DND-41 (cell line): Measurements from ENCODE around the gene AGTR1.

Experiments used
- ATAC-seq: fragments of 200-7000 bp; cut with Tn5 transposase; 3 replicates; pipeline ENCODE4 v1.9.1; 2021; ENCODE audit warnings: low read depth; ENCODE audit not compliant: insufficient read depth
- DNase-seq: peaks from one replicate; pipeline ENCODE4 v3.0.0-alpha.2; 2020
- H2AFZ ChIP-seq: 2 replicates; pipeline ENCODE4 v1.6.0; 2012; ENCODE audit warnings: low read depth, low read length
- H3K27ac ChIP-seq: 2 replicates; pipeline ENCODE4 v1.5.1; 2012; ENCODE audit warnings: low read length, inconsistent platforms
- H3K27me3 ChIP-seq: fragments of 200-600 bp; sonication (generic); 2 replicates; pipeline ENCODE4 v1.6.0; 2012; ENCODE audit warnings: low read length, mild to moderate bottlenecking, inconsistent platforms; ENCODE audit not compliant: insufficient read depth, poor library complexity
- H3K36me3 ChIP-seq: 2 replicates; pipeline ENCODE4 v1.5.1; 2012; ENCODE audit warnings: low read length, inconsistent platforms; ENCODE audit not compliant: insufficient read depth
- H3K4me1 ChIP-seq: 2 replicates; pipeline ENCODE4 v1.5.1; 2012; ENCODE audit warnings: mild to moderate bottlenecking, low read length; ENCODE audit not compliant: insufficient read depth
- H3K4me2 ChIP-seq: 2 replicates; pipeline ENCODE4 v1.6.0; 2012; ENCODE audit warnings: mild to moderate bottlenecking, moderate library complexity, low read length, inconsistent platforms; ENCODE audit not compliant: insufficient read depth
- H3K4me3 ChIP-seq, 2 experiments: fragments of 200-600 bp in 1 of 2; shearing (Covaris generic) in 1 of 2; 2 replicates each; pipeline ENCODE4 v1.5.1; 2012 to 2016; ENCODE audit warnings: inconsistent platforms in 2 of 2, low read length in 2 of 2, mild to moderate bottlenecking in 2 of 2, low read depth in 1 of 2, moderate library complexity in 1 of 2
- H3K79me2 ChIP-seq: 2 replicates; pipeline ENCODE4 v1.6.0; 2012; ENCODE audit warnings: low read length, inconsistent platforms; ENCODE audit not compliant: insufficient read depth
- H3K9ac ChIP-seq: 2 replicates; pipeline ENCODE4 v1.6.0; 2012; ENCODE audit warnings: low read depth, mild to moderate bottlenecking, inconsistent platforms, low read length, moderate library complexity
- H3K9me3 ChIP-seq: 2 replicates; pipeline ENCODE4 v1.5.1; 2012; ENCODE audit warnings: low read length, moderate library complexity, mild to moderate bottlenecking, inconsistent platforms; ENCODE audit not compliant: insufficient read depth, severe bottlenecking
- H4K20me1 ChIP-seq: 2 replicates; pipeline ENCODE4 v1.6.0; 2012; ENCODE audit warnings: low read length; ENCODE audit not compliant: insufficient read depth
- CTCF ChIP-seq: IDR thresholded peaks from 2 replicates; pipeline ENCODE4 v1.5.1; 2012; ENCODE audit warnings: borderline replicate concordance, low read length, moderate library complexity, mild to moderate bottlenecking; ENCODE audit not compliant: poor library complexity, severe bottlenecking; ENCODE audit errors: extremely low read depth
- EZH2 ChIP-seq: IDR thresholded peaks from 3 replicates; pipeline ENCODE4 v1.6.1; 2012; ENCODE audit warnings: borderline replicate concordance, low read depth, mild to moderate bottlenecking, moderate library complexity, low read length, inconsistent platforms; ENCODE audit not compliant: severe bottlenecking

AGTR1 gene

GRCh38 chr3:148698190-148698810 is 597 bp downstream of the AGTR1 start:
- no peak overlapping the region for H3K4me2 ChIP-seq
- no peaks in the 10 kb centered on the region for H3K27me3 ChIP-seq
- no peak for TF ChIP-seq CTCF
- TF ChIP-seq EZH2: no peak
- no peaks in the 10 kb centered on the region for H3K79me2 ChIP-seq
- H3K9me3 ChIP-seq: no peaks in the 10 kb centered on the region
- DNase-seq: no peak
- H3K4me3 ChIP-seq: no peak overlapping the region
- no peaks in the 10 kb centered on the region for H4K20me1 ChIP-seq
- no peak for ATAC-seq
- no peaks in the 10 kb centered on the region for H3K36me3 ChIP-seq
- no peak overlapping the region for H3K9ac ChIP-seq
- H3K4me1 ChIP-seq: no peaks in the 10 kb centered on the region
- no peak overlapping the region for H2AFZ ChIP-seq
- no peak overlapping the region for H3K27ac ChIP-seq

GRCh38 chr3:148705314-148705713 is 7.6 kb downstream of the AGTR1 start:
- no peak for DNase-seq
- Histone ChIP-seq H3K27ac (no peak overlapping the region), H3K36me3 (no peaks in the 10 kb centered on the region), H3K9ac (no peak overlapping the region), H3K4me1 (no peaks in the 10 kb centered on the region), H3K27me3 (no peaks in the 10 kb centered on the region), H3K9me3 (no peaks in the 10 kb centered on the region), H3K79me2 (no peaks in the 10 kb centered on the region), H3K4me2 (no peak overlapping the region), H4K20me1 (no peaks in the 10 kb centered on the region), H3K4me3 (no peak overlapping the region), H2AFZ (no peak overlapping the region)
- TF ChIP-seq EZH2: no peak
- no peak for TF ChIP-seq CTCF
- no peak for ATAC-seq

GRCh38 chr3:148707601-148708380 is 10.1 kb downstream of the AGTR1 start:
- Histone ChIP-seq H3K4me3 (no peak overlapping the region), H4K20me1 (no peaks in the 10 kb centered on the region)

More at GRCh38 chr3:148707601-148708380, 10.1 kb downstream of the AGTR1 start:
- H3K27ac ChIP-seq: no peak overlapping the region
- H3K36me3 ChIP-seq: no peaks in the 10 kb centered on the region
- TF ChIP-seq EZH2: no peak
- TF ChIP-seq CTCF: no peak
- no peak overlapping the region for H3K4me2 ChIP-seq
- H3K27me3 ChIP-seq: no peaks in the 10 kb centered on the region
- H3K9me3 ChIP-seq: no peaks in the 10 kb centered on the region
- no peaks in the 10 kb centered on the region for H3K4me1 ChIP-seq
- DNase-seq (no peak), ATAC-seq (no peak)
- H3K79me2 ChIP-seq: no peaks in the 10 kb centered on the region
- H2AFZ ChIP-seq: no peak overlapping the region
- H3K9ac ChIP-seq: no peak overlapping the region
